Measurements from ENCODE around the gene CACNA2D2. TPM values are rescaled to one million over a fixed set of nuclear protein-coding genes. Genes with fewer than 3 reads are reported as not detected.
A peak's percentile ranks its signal among the peaks of the same experiment; 100 is the strongest.

CACNA2D2 gene
- total RNA-seq, 4 donors from 2014 or later: 0.31 to 1.7 (median 0.66) TPM

GRCh38 chr3:50474717-50475116, 28.7 kb downstream of the CACNA2D2 start:
- no peaks in the 10 kb centered on the region for H3K9me3 ChIP-seq
- no peaks in the 10 kb centered on the region for H3K36me3 ChIP-seq
- TF ChIP-seq EP300 (IDR thresholded peaks at IDR 0.05) (no peak), POLR2A (IDR thresholded peaks at IDR 0.05) (no peak), POLR2AphosphoS5 (IDR thresholded peaks at IDR 0.05) (no peak)
- TF ChIP-seq, protein P1, sequence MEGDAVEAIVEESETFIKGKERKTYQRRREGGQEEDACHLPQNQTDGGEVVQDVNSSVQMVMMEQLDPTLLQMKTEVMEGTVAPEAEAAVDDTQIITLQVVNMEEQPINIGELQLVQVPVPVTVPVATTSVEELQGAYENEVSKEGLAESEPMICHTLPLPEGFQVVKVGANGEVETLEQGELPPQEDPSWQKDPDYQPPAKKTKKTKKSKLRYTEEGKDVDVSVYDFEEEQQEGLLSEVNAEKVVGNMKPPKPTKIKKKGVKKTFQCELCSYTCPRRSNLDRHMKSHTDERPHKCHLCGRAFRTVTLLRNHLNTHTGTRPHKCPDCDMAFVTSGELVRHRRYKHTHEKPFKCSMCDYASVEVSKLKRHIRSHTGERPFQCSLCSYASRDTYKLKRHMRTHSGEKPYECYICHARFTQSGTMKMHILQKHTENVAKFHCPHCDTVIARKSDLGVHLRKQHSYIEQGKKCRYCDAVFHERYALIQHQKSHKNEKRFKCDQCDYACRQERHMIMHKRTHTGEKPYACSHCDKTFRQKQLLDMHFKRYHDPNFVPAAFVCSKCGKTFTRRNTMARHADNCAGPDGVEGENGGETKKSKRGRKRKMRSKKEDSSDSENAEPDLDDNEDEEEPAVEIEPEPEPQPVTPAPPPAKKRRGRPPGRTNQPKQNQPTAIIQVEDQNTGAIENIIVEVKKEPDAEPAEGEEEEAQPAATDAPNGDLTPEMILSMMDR (IDR thresholded peaks at IDR 0.05): no peak
- H3K27ac ChIP-seq: peak overlapping the region in 3 of 4 donors; percentile 5 to 22 (median 10)
- WGBS, 2 donors (ENCODE audit: low coverage in 1 of 2): no CpG with 5 or more reads among the region's 6 CpGs
- no peak for ATAC-seq
- H3K4me1 ChIP-seq: peaks cover 0 to 12% (median 0%) of the 10 kb centered on the region in 3 donors
- H3K27me3 ChIP-seq: no peaks in the 10 kb centered on the region
- no peak overlapping the region for H3K4me3 ChIP-seq

DNA sequence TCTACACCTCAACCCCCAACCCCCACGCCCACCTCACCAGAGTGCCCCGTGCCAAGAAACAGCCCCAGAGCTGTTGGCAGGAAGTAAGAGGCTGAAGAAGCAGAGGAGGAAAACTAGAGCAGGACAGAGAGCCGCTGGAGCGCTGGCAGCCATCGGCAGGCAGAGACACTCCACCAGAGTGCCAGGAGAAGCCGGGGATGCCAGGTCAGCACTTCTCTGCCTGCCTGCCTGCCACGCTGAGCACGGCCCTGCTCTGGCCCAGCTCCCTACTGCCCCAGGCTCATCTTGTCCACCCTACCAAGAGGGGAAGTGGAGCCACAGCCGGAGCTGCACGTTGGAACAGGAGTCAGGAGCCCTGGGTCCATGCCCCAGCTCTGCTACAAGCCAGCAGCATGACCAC, 29.7 kb downstream of the CACNA2D2 start:
- no peak for ATAC-seq
- WGBS, 2 donors (ENCODE audit: low coverage in 1 of 2): 60% methylated on average over 1 of the region's 10 CpGs; no CpG with 5 or more reads in 1 of the 2 donors

GRCh38 chr3:50472958-50473357, 30.5 kb downstream of the CACNA2D2 start:
- Histone ChIP-seq H3K36me3 (no peaks in the 10 kb centered on the region), H3K27me3 (no peaks in the 10 kb centered on the region), H3K9me3 (no peaks in the 10 kb centered on the region), H3K4me1 (peaks cover 0 to 12% (median 0%) of the 10 kb centered on the region in 3 donors), H3K4me3 (no peak overlapping the region), H3K27ac (no peak overlapping the region)
- TF ChIP-seq, protein P1 (IDR thresholded peaks at IDR 0.05): no peak
- 60 to 75% methylated on average over 2 to 5 of the region's 6 CpGs for WGBS, 2 donors (ENCODE audit: low coverage in 1 of 2)
- no peak for ATAC-seq

More for the DNA sequence above, 29.7 kb downstream of the CACNA2D2 start:
- Histone ChIP-seq H3K27me3 (no peaks in the 10 kb centered on the region), H3K4me3 (no peak overlapping the region), H3K9me3 (no peaks in the 10 kb centered on the region), H3K36me3 (no peaks in the 10 kb centered on the region), H3K27ac (no peak overlapping the region), H3K4me1 (peaks cover 0 to 12% (median 0%) of the 10 kb centered on the region in 3 donors)
- TF ChIP-seq POLR2AphosphoS5 (IDR thresholded peaks at IDR 0.05): no peak
- TF ChIP-seq EP300 (IDR thresholded peaks at IDR 0.05): no peak
- TF ChIP-seq, protein P1 (IDR thresholded peaks at IDR 0.05): no peak
- TF ChIP-seq POLR2A (IDR thresholded peaks at IDR 0.05): no peak

DNA sequence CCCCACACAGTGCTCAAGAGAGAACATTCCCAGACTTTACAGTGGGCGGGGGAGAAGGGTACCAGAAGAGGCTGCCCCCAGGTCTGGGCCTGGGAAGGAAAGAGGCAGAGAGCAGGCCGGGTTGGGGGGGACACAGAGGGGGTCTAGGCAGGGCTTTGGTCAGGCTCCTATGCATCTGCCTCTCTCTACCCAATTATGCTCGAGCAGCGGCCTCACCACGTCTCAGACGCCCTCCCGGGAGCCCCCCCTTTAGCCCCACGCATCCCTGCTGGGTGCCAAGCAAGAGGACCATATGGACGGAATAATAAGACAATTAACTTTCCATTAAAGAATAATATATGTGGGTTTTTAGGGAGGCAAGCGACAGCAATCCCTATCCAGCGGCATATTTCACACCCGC, 32.8 kb downstream of the CACNA2D2 start:
- Histone ChIP-seq H3K4me1 (peaks cover 0 to 12% (median 0%) of the 10 kb centered on the region in 3 donors), H3K9me3 (no peaks in the 10 kb centered on the region), H3K27me3 (no peaks in the 10 kb centered on the region), H3K36me3 (no peaks in the 10 kb centered on the region), H3K27ac (no peak overlapping the region), H3K4me3 (no peak overlapping the region)
- ATAC-seq: no peak
- WGBS, 2 donors (ENCODE audit: low coverage in 1 of 2): 40 to 91% methylated on average over 1 to 7 of the region's 12 CpGs
- TF ChIP-seq, protein P1 (IDR thresholded peaks at IDR 0.05): no peak
- TF ChIP-seq EP300 (IDR thresholded peaks at IDR 0.05) (no peak), POLR2A (IDR thresholded peaks at IDR 0.05) (no peak), POLR2AphosphoS5 (IDR thresholded peaks at IDR 0.05) (no peak)

DNA sequence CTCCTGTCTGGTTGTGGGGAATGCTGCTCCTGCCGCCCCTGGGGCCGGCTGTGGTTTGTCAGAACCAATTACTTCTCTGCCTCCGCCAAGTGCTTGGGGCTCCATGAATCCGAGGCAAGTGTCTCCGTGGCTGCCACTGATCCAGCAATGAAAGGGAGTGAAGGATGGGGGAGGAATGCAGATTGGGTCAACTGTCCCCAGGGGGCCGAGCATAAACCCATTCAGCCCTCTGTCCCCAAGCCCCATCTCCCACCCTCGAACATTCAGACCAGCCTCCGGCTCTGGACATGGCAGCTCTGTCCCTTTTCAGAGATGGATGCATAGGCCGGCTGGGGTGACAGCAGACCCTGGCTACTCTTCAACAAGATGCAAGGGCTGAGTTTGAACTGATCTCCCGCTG, 35.5 kb downstream of the CACNA2D2 start:
- Histone ChIP-seq H3K9me3 (no peaks in the 10 kb centered on the region), H3K27me3 (no peaks in the 10 kb centered on the region), H3K27ac (no peak overlapping the region), H3K36me3 (no peaks in the 10 kb centered on the region), H3K4me1 (no peaks in the 10 kb centered on the region), H3K4me3 (no peak overlapping the region)
- no CpG with 5 or more reads among the region's 10 CpGs for WGBS, 2 donors (ENCODE audit: low coverage in 1 of 2)
- TF ChIP-seq, protein P1 (IDR thresholded peaks at IDR 0.05): no peak
- TF ChIP-seq POLR2A (IDR thresholded peaks at IDR 0.05): no peak
- TF ChIP-seq POLR2AphosphoS5 (IDR thresholded peaks at IDR 0.05): no peak
- TF ChIP-seq EP300 (IDR thresholded peaks at IDR 0.05): no peak
- no peak for ATAC-seq
